Stimulated activated CD8-positive, alpha-beta memory T cell treated with anti-CD3 and anti-CD28 coated beads, Interleukin-4, amount 100 ng/mL, for 24 hours (primary cell): ENCODE measurements around the gene TCERG1.
A peak's percentile ranks its signal among the peaks of the same experiment; 100 is the strongest.
"Not testable (repeated sequence)": the region's sequence is repeated elsewhere in the genome, so short reads cannot be mapped to it uniquely, and the experiment has no call there.

Source experiments
- DNase-seq: peaks from one replicate; pipeline ENCODE4 v3.0.0-alpha.2; 2020; ENCODE audit warnings: low read depth

The TCERG1 gene

DNA sequence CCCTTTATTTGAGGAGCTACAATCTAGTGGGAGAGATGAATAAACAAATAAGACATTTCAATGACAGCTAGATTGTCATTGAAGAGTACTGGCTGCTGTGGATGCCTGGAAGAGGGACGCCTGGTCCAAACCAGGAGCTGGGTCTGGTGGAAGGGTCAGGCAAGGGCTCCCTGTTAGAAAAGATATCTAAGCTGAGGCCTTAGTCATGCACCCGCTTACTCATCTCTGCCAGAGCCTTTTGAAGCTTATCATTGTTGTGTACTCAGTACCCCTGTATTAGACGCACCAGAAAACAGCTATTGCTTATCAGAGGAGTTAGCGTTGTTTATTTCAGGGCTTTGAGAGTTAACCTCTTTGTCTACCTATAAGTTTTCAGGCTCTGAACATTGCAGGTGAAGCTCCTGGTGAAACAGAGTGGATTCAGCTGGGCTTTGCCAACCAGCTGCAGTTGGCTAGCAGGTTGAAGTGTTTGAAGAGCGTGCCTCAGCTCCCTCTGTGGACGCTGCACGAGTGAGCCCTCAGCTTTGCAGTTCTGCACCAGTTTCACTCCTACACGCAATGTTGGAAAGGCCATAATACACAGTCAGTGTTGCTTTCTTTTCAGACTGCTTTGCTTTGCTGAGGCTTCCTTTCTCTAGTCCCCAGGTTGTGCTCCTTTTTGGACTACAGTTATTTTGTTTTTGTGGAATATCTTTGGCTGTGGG is 74.4 kb downstream of the TCERG1 start:
- no peak for DNase-seq

DNA sequence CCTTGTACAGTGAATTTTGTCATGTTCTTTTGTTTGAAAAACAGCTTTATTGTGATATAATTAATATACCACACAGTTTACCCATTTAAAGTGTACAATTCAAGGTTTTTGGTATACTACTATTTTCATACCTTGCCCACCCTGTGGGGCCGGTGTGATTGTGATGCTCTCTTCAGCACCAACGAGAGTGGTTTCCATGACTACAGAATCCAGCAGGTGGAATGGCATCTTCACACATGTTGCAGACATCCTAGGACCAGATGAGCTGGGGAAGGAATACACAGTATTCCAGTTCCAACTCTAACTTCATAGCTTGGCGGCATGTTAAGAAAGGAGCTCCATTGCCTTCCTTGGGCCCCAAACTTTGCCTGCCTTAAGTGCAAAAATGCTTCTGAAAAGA is 76.6 kb downstream of the TCERG1 start:
- DNase-seq: no peak

DNA sequence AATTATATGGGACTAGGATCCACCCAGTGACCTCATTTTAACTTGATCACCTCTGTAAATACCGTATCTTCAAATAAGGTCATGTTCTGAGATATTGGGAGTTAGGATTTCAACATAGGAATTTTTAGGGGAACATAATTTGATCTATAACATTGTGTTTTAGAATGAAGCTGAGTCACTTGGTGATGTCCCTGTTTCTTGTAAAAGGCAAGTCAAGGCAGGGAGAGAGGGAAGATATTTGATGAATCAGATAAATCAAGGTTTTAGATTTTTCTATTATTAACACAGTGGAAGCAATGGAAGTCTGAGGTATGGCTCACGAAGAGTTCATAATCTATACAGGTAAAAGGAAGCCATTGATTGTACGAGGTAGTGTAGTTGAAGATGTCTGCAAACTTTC is 80.7 kb downstream of the TCERG1 start:
- no peak for DNase-seq

DNA sequence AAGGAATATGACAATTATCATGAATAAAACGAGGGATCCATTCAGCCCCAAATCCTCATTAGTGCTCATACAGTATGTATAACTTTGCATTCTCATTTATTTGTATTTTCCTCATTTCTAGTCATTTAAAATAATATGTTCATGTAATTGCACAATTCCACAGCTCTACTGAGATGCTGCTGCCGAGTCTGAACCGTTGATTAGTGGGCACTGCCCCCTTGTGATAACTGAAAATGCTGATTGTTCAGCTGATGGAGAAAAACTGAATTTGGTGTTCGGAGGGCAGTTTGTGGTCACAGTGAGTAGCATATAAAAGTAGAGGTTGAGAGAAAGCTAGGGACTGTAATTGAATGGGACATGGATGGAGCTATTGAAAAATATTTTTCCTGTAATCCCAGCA is 81.1 kb downstream of the TCERG1 start:
- no peak for DNase-seq

DNA sequence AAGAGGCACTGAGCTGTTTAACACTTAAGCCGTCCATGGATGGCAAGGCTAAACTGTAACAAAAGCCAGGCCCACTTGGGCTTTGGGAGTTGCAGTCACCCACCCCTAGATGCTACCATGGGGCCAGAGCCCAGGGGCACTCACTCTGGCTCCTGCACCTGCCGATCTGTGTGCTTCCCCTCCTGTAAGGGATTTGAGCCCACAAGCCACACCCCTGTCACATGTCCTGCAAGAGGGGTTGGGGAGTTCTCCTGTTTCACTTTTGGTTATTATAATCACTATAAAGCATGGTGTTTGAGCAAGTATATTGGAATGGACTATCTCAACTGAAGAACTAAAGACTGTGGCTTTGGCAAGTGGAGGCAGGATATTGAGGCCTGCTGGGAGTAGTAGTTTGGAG is 82.9 kb downstream of the TCERG1 start:
- no peak for DNase-seq

DNA sequence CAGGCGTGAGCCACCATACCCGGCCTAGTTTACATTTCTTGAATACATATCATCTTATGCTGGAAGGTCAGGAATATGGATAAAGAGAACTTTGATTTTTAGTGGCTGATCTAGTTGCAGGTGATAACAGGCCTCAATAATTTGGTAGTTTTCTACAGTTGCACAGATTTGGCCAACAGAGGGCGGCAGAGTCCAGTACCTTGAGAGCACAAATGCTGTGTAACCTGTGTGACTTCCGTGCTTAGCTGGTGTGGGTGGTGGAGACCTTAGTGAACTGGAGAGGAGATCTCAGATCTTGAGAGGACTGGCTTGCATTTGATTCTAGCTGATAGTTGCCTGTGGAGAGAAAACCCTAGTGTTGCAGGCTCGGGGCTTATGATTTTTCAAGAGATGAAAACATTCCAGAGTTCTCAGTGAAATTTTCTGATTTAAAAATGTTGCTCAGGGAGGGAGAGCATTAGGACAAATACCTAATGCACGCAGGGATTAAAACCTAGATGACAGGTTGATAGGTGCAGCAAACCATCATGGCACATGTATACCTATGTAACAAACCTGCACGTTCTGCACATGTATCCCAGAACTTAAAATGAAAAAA is 86.2 kb downstream of the TCERG1 start:
- peak; percentile 64 for DNase-seq

DNA sequence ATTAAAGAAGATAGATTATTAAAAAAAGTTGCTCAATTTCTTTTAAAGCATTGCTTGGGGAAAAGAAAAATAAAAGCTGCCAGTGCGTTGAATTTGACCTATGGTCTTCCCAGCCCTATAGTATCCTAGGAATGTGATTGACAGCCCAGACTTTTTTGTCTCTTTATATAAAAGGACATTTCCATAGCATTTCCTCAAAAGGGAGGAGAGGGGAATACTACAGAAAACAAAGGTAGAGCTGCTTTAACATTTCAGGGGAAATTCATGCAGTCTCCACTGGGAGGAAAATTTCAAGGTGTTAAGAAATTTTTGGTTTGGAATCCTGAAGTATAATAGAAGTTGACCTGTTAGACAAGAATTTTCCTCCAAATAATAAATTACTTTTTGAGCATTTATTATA is 86.7 kb downstream of the TCERG1 start:
- no peak for DNase-seq

DNA sequence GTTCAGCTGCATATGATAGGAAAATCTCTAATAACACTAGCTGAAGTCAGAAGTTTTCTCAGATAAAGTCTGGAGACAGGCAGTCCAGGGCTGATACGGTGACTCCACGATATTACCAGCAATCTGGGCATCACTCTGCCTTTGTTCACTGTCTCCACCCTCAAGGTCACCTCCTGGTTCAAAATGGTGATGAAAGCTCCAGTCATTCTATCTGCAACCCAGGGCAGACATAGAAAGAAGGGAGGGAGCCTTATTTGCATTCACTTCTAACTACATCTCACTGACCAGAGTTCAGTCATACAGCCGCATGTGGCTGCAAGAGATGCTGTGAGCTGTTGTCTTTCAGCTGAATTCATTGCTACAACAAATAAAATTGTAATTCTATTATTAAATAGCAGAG is 91.3 kb downstream of the TCERG1 start:
- DNase-seq: no peak

DNA sequence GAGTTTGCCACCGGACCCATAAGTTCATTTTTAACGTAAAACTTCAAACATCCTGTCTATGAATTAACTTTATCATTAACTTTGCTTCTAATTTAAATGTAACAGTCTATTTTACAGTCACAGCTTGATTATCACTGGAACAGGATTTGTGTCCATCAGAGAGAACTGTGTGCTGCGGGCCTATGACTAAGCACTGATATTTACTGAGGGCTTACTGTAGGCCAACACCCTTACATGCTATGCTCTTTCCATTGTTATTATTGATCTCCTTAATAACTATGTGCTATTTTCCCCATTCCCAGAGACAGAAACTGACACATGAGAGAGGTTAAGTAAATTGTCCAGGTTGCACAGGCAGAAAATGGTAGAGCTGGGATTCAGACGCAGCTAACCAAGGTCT is 92.8 kb downstream of the TCERG1 start:
- DNase-seq: no peak

DNA sequence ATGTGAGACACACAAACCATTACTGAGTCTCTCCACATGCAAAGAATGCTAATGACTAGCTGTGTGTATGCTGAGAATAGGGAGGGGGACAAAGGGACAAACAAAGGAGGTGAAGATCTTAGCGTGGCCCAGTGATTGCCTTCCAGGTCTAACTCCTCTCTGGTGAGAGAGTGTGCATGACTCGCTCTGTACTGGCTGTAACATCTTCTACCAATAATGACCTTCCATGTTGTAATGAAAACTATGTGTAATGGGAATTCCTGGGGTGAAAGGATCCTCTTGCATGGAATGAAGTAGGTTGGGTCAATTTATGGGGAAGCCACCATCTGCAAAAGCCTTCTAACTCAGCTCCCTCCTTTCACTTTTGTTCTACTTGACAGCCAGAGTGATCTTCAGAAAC is 93.3 kb downstream of the TCERG1 start:
- DNase-seq: no peak

DNA sequence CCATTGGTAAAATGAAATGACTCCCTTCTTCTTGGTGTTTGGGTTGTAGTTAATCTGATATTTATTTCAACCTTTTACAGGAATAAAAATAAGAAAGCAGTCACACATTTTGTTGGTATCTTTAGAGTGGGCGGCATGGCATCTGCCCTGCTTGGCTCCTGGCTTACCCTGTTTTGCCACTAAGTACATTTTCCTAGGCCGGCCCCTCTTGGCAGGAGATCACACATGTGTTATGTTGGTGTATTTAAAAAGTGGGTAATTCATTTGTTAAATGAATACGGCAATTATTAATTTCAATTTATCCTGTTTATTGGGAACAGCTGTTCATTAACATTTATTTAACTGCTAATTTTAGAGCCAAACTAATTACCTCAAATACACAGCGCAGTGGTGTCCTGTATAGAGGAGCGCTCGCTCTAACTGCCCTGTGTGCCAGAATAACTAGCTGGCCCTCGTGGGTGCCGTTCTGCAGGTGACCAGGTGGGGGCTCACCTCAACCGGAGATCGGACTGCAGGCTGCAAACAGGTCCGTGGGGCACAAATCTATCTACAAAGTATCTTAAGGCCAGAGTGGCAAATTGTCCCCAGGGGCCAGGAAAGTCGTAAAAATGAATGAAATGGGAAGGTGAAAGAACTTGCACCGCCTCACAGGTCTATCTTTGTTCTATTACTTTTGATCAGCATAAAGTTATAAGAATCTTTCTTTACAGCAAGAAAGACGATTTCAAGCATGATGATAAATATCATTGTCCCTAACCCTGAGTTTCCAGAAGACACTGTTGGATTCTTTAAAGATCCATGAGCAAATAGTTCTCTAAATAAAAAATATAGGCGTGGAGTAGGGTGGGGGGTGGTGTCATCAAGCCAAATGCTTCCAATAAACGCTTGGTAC is 95.1 kb downstream of the TCERG1 start:
- DNase-seq: peak; percentile 46

DNA sequence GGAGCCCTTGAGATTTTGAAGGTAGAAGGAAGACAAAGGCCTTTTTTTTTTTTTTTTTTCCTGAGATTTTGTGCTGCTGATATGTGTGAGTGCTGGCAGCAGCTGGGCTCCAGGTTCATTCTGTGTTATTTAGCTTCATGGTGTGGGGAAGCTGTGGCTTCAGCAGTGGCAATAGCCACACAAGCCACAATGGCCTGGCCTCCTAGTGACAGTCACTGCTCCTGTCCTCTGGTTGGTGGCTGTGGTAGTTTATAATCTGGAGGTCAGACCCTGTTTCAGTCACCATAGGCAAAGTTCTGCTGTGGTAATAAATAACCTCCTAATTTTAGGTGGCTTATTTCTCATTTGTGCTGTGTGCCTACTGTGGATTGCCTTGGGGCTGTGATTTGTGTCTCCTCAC is 97.1 kb downstream of the TCERG1 start:
- no peak for DNase-seq

DNA sequence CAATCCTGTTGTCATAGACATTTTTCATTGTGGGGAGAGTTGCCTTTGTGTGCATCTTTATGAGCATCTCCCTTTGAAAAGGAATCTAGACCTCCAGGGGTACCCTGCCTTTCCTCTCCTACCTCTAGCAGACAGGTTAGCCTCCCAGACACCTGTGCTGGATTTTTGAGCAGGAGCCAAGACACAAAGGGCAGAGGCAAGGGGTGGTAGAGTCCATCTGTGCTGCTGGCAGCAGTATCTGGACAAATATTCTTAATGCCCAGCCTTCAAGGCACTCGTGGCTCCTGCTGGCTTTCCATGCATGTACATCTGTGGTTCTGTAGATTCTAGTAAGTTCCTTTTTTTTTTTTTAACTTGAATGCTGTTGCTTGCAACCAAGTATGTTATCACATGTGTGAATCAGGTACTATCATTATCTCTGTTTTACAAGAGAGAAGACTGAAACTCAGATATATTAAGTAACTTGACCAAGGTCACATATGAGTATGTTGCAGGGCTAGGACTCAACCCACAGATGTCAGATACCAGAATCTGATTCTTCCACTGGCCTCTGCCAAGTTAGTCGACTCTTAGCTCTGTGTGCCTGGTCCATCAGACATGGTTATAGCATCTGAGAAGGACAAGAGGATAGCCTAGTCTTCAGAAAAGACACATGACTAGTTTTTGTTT is 101.8 kb downstream of the TCERG1 start:
- no peak for DNase-seq

DNA sequence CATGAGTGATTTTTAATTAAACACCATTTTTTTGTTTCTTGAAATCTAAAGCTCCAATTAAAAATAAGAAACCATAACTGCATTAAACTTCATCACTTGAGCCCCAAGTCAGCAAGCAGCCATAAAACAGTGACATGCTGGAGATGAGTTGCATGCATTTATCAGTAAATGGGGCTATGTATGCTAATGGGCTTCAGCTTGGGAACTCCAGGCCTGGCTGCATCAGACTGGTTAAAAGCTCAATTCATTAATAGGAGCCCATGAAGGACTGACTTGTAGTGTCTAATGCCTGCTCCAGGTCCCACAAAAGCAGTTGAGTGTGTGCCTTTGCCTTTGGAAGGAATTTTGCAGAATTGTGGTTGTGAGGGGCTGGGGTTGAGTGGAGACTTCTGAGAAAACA is 102.5 kb downstream of the TCERG1 start:
- DNase-seq: no peak

DNA sequence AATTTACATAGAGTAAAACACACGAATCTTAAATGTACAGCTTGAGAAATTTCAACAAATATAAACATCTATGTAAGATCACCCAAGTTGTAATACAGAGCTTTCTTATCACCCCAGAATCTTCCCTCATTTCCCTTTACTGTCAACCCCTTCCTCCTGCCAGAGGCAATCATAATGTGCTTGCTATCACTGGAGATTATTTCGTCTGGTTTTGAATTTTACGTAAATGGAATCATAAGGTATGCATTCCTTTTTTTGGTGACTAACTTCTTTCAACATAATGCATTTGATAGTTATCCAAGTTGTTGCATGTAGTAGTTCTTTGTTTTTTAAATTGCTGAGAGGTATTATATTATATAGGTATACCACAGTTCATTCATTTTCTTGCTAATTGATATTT is 106.3 kb downstream of the TCERG1 start:
- DNase-seq: no peak

DNA sequence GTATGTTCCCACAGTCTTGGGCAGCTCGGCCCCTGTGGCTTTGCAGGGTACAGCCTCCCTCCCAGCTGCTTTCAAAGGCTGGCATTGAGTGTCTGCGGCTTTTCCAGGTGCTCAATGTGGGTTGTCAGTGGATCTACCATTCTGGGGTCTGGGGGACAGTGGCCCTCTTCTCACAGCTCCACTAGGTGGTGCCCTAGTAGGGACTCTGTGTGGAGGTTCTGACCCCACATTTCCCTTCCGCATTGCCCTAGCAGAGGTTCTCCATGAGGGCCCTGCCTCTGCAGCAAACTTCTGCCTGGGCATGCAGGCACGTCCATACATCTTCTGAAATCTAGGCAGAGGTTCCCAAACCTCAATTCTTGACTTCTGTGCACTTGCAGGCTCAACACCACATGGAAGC is 109.8 kb downstream of the TCERG1 start:
- DNase-seq: not testable (repeated sequence)

DNA sequence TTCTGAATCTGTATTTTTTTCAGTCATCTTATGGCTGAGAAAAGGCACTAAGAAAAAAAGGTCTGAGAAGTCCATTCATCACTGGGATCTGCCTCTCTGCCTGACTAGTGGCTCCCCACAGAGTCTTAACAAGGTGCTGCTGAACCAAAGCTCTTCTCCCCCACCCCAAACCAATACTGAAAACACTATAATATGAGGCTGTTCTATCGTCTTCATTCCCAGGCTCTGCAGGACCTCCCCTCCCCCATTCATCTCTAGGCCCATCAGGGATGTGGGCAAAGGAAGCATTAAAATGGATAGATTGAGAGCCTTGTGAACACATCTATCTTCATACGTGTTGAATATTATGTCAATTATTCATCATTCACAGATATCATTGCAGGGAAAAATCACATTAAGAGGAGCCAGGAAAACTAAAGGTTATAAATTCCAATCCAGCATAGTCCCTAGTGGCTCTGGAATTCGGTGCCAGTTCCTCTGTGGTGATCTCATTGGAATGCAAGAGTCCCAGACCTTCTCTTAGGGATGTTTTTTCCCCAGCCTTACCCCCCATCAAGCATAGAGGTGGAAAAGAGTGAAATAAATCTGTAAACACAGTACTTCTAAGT is 113.2 kb downstream of the TCERG1 start:
- DNase-seq: no peak
